Activated effector memory CD4-positive, alpha-beta T cell treated with Interleukin-2 at 50 U/mL for 16 hours (primary cell): ENCODE results near the gene SRMS.

ENCODE experiments used
- DNase-seq: peaks from one replicate; pipeline ENCODE4 v3.0.0-alpha.2; 2020

SRMS gene

GRCh38 chr20:63536997-63537524 lies 10.5 kb downstream of the SRMS start, which contains the start of gene PTK6:
TSS of gene PTK6 (minus strand) at chr20:63537376. CDS start at chr20:63537314, 62 bp downstream.
- peak; percentile 13 for DNase-seq

DNA sequence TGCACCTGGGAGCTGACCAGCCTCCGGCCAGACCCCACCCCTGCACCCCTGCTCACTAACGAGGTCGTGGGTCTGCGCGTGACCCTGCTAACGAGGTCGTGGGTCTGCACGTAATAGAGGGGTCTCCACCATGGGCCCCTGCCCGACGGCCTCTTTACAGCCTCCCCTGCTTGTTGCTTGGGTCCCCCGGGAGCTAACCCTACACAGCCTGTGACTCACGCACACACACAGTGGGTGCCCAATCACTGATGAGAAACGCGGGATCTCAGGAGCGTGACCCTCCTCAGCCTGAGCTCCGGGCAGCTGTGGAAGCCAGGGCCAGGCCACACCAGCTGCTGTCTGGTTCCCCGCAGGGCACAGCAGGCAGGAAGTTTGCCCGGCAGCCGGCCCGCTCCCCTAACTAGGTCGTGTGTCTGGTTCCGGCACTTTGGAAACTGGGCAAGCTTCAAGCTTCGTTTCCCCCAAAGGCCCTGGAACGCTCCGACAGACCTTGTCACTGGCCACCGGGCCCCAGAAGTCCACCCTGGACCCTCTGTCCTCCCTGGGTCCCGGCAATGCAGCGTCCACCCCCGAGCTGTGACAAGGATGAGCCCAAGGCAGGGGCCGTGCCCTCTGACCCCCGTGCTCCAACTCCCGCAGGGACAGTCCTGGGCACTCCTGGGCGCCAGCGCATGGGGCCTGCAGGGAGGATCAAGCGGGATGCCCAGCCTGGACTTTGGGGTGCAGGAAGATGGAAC lies 11.1 kb downstream of the SRMS start:
- no peak for DNase-seq

- DNase-seq: no peak
These were observed 12.5 kb downstream of the SRMS start for GRCh38 chr20:63534831-63535651.

DNA sequence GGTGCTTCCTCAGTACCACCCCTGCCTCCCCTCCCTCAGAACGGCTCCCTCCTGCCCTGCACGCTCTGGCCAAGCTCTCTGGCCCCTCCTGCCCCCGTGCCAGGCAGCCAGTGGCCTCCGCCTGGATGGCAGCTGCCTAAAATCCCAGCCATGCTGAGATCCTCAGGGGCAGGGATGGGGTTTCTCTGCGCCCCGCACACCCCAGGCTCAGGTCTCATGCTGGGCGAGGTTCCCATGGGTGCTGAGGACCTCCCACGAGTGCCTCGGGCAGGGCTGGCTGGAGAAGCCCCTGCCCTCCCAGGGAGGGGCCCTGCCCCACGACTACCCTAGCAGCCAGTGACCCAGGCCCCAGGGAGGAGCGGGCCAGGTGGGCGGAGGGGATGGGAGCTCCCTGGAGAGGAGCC lies 13.1 kb downstream of the SRMS start:
- DNase-seq: no peak

DNA sequence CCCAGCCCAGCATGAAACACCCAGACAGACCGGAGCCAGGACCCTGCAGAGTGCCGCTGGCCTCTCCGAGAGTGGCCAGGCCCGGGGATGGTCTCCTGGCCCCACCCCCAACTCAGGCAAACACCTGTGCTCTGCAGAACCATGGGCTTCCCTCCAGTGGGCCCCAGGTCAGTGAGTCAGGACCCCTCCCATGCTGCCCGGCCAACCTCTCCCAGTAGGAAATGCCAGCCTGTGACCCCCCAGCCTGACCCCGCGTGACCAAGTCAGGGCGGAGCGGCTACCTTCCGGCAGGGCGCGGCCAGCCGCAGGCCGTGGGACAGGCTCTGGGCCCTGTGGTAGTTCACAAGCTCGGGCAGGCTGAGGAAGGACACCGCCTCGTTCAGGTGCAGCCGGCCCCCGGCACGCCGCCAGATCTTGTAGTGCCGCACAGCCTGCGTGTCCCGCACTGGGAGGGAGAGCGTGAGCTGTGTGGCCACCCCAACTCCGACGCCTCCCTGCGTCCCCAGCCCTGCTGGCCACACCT lies 13.6 kb downstream of the SRMS start:
- no peak for DNase-seq

- no peak for DNase-seq
These were observed 14.2 kb downstream of the SRMS start for GRCh38 chr20:63533388-63533787.

DNA sequence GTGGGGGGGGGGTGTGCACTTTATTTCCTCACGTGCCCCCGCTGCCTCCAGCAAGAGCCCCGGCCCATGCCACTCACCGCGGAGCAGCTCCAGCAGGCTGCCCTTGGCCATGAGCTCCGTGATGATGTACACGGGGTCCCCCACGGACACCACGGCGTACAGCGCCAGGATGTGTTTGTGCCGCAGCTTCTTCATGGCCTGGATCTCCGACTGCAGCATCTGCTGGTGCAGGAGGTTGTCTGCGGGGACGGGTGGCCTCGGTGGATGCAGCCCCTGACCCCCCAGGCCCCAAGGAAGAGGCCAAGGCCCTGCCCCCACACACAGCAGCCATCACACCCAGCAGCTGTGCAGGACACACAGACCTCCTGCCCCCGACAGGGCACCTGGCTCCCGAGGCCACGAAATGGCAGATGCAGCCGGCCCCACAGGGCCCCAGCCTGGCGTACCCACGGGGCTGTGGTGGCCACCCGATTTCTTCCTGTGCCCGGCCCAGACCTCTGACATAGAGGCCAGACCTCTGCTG lies 15.0 kb downstream of the SRMS start:
- DNase-seq: no peak

GRCh38 chr20:63531686-63532448 lies 15.7 kb downstream of the SRMS start:
- no peak for DNase-seq

GRCh38 chr20:63530788-63531160 lies 16.8 kb downstream of the SRMS start:
- no peak for DNase-seq

- DNase-seq: no peak
These were observed 17.4 kb downstream of the SRMS start for GRCh38 chr20:63529861-63530787.

GRCh38 chr20:63529180-63529860 lies 18.2 kb downstream of the SRMS start:
- DNase-seq: no peak

DNA sequence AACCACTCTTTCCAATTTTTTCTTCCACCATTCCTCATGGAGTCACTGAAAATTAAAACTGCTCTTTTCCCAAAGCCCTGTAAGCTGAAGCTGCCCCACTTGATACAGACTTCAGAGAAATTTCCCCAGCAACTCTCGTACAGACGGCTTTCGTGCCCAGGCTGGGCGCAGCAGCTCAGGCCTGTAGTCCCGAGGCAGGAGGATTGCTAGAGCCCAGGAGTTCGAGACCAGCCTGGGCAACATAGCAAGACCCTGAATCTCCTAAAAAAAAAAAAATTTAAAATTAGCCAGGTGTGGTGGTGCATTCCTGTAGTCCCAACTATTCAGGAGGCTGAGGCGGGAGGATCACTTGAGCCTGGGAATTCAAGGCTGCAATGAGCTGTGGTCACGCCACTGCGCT lies 20.4 kb downstream of the SRMS start:
- DNase-seq: no peak

DNA sequence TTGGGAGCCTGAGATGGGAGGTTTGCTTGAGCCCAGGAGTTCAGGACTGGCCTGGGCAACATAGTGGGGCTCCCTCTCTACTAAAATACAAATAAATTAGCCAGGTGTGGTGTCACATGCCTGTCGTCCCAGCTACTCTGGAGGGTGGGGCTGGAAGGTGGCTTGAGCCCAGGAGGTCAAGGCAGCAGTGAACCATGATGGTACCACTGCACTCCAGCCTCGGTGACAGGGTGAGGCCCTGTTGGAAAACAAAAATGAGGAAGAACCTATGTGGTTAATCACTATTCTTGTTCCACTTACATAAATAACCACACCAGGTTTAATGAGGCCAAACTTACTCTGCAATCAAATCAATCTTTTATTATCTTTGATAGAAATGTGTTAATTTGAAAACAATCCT lies 21.6 kb downstream of the SRMS start:
- DNase-seq: no peak

GRCh38 chr20:63525185-63525584 lies 22.4 kb downstream of the SRMS start:
- no peak for DNase-seq

GRCh38 chr20:63522981-63523611 lies 24.5 kb downstream of the SRMS start:
- DNase-seq: no peak

GRCh38 chr20:63522091-63522868 lies 25.3 kb downstream of the SRMS start:
- no peak for DNase-seq

DNA sequence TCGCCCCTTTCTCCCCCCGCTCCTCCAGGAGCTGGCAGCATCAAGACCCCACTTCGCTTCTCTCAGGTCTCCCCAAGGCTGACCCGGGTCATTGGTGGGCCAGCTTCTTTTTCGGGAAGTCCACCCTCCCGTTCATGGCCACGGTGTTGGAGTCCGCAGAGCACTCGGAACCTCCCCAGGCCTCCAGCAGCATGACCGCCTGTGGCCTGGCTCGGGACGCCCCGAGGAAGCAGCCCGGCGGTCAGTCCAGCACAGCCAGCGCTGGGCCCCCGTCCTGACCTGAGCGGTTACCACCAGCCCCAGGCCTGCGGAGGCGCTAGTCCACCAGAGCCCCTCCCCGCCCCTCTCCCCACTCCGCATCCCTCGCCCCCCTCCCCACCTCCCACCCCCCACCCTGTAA lies 25.9 kb downstream of the SRMS start:
- DNase-seq: no peak

DNA sequence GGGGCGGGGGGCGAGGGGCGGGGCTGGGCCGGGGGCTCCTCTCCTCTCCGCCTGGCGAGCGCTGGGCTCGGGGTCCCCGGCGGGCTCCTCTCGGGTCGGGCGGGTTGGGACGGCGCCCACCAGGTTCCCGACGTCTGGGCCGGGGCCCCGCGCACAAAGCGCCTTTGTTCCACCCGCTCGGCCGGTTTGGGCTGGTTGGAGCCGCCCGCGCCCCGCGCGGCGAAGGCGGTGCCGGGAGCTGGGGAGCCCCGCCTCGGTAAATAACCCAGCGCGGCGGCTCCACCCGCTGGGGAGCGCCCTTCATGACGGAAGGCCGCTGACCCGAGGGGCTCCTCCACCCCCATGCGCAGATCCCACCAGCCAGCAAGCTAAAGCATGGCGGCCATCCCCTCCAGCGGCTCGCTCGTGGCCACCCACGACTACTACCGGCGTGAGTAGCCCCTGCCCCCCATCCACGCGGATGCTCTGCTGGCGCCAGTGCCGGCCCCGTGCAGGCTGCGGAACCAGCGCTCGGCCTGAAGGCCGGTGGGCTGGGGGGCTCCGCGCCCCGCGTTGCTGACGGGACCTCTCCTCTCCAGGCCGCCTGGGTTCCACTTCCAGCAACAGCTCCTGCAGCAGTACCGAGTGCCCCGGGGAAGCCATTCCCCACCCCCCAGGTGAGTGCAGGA lies 26.5 kb downstream of the SRMS start:
- peak; percentile 60 for DNase-seq

- peak; percentile 80 for DNase-seq
These were observed 27.0 kb downstream of the SRMS start, which contains the start of gene PPDPF for GRCh38 chr20:63520504-63520933. TSS of gene PPDPF (plus strand) at chr20:63520765. CDS start at chr20:63521309, 544 bp downstream.
